ACC112 (cell line): ENCODE data around the gene SBNO2.
"Not testable (repeated sequence)": the region's sequence is repeated elsewhere in the genome, so short reads cannot be mapped to it uniquely, and the experiment has no call there.

Experiments
- H2AFZ ChIP-seq: fragments of 200-600 bp; sonication (generic); one replicate; pipeline ENCODE4 v1.6.0; 2017; ENCODE audit warnings: antibody characterized with exemption, low read length; ENCODE audit not compliant: unreplicated experiment
- H3K27ac ChIP-seq: fragments of 200-600 bp; sonication (generic); 2 replicates; pipeline ENCODE4 v1.5.1; 2014; ENCODE audit warnings: low read depth, mild to moderate bottlenecking, antibody characterized with exemption, low read length, moderate library complexity
- H3K27me3 ChIP-seq: fragments of 200-600 bp; sonication (generic); 2 replicates; pipeline ENCODE4 v1.6.1; 2014; ENCODE audit warnings: mild to moderate bottlenecking, antibody characterized with exemption, low read length, moderate library complexity, mixed read lengths; ENCODE audit not compliant: insufficient read depth
- H3K36me3 ChIP-seq: fragments of 200-600 bp; sonication (generic); 2 replicates; pipeline ENCODE4 v1.6.1; 2016; ENCODE audit warnings: mild to moderate bottlenecking, antibody characterized with exemption, low read length, moderate library complexity, mixed read lengths; ENCODE audit not compliant: insufficient read depth
- H3K4me1 ChIP-seq: fragments of 200-600 bp; sonication (generic); one replicate; pipeline ENCODE4 v1.6.1; 2016; ENCODE audit warnings: low read length, mixed read lengths; ENCODE audit not compliant: insufficient read depth, unreplicated experiment, control insufficient read depth
- H3K4me3 ChIP-seq: fragments of 200-600 bp; sonication (generic); 2 replicates; pipeline ENCODE4 v1.5.1; 2014; ENCODE audit warnings: mild to moderate bottlenecking, low read depth, low read length
- H3K79me2 ChIP-seq: fragments of 200-600 bp; sonication (generic); one replicate; pipeline ENCODE4 v1.6.0; 2016; ENCODE audit warnings: low read length; ENCODE audit not compliant: control insufficient read depth, unreplicated experiment, insufficient read depth

The SBNO2 gene

GRCh38 chr19:1217366-1217765 lies 43.3 kb upstream of the SBNO2 start:
- peaks cover 22% of the 10 kb centered on the region for H3K79me2 ChIP-seq
- no peak overlapping the region for H2AFZ ChIP-seq
- H3K27ac ChIP-seq: no peak overlapping the region
- no peaks in the 10 kb centered on the region for H3K36me3 ChIP-seq
- no peaks in the 10 kb centered on the region for H3K27me3 ChIP-seq
- peaks cover 5% of the 10 kb centered on the region for H3K4me1 ChIP-seq
- no peak overlapping the region for H3K4me3 ChIP-seq

GRCh38 chr19:1216756-1217155 lies 42.7 kb upstream of the SBNO2 start:
- Histone ChIP-seq H3K4me3 (no peak overlapping the region), H3K36me3 (no peaks in the 10 kb centered on the region), H2AFZ (no peak overlapping the region), H3K79me2 (peaks cover 25% of the 10 kb centered on the region), H3K27ac (no peak overlapping the region), H3K4me1 (peaks cover 5% of the 10 kb centered on the region), H3K27me3 (no peaks in the 10 kb centered on the region)

GRCh38 chr19:1214862-1215731 lies 41.0 kb upstream of the SBNO2 start:
- Histone ChIP-seq H3K27ac (no peak overlapping the region), H3K4me3 (no peak overlapping the region), H3K79me2 (peaks cover 33% of the 10 kb centered on the region), H2AFZ (no peak overlapping the region), H3K36me3 (no peaks in the 10 kb centered on the region), H3K4me1 (peaks cover 5% of the 10 kb centered on the region), H3K27me3 (no peaks in the 10 kb centered on the region)

- Histone ChIP-seq H2AFZ (no peak overlapping the region), H3K4me3 (no peak overlapping the region), H3K27me3 (no peaks in the 10 kb centered on the region), H3K79me2 (peaks cover 40% of the 10 kb centered on the region), H3K4me1 (peaks cover 5% of the 10 kb centered on the region), H3K36me3 (no peaks in the 10 kb centered on the region), H3K27ac (no peak overlapping the region)
Measured at GRCh38 chr19:1214299-1214861, 40.3 kb upstream of the SBNO2 start.

GRCh38 chr19:1213391-1214286 lies 39.6 kb upstream of the SBNO2 start:
- no peak overlapping the region for H3K4me3 ChIP-seq
- no peaks in the 10 kb centered on the region for H3K27me3 ChIP-seq
- H3K79me2 ChIP-seq: peaks cover 44% of the 10 kb centered on the region
- no peak overlapping the region for H2AFZ ChIP-seq
- H3K4me1 ChIP-seq: peaks cover 5% of the 10 kb centered on the region
- no peaks in the 10 kb centered on the region for H3K36me3 ChIP-seq
- H3K27ac ChIP-seq: no peak overlapping the region

- Histone ChIP-seq H3K27ac (no peak overlapping the region), H3K79me2 (peaks cover 43% of the 10 kb centered on the region), H3K4me1 (peaks cover 5% of the 10 kb centered on the region), H3K4me3 (no peak overlapping the region), H2AFZ (no peak overlapping the region), H3K36me3 (no peaks in the 10 kb centered on the region), H3K27me3 (no peaks in the 10 kb centered on the region)
Measured at GRCh38 chr19:1211494-1212234, 37.6 kb upstream of the SBNO2 start.

GRCh38 chr19:1210227-1210538 lies 36.1 kb upstream of the SBNO2 start:
- no peaks in the 10 kb centered on the region for H3K27me3 ChIP-seq
- no peak overlapping the region for H2AFZ ChIP-seq
- H3K4me3 ChIP-seq: no peak overlapping the region
- H3K4me1 ChIP-seq: peaks cover 3% of the 10 kb centered on the region
- H3K36me3 ChIP-seq: no peaks in the 10 kb centered on the region
- H3K79me2 ChIP-seq: peaks cover 49% of the 10 kb centered on the region
- H3K27ac ChIP-seq: no peak overlapping the region

- H3K4me1 ChIP-seq, H3K36me3 ChIP-seq, H3K4me3 ChIP-seq, H2AFZ ChIP-seq, H3K27me3 ChIP-seq, H3K27ac ChIP-seq: not testable (repeated sequence)
- H3K79me2 ChIP-seq: peaks cover 39% of the 10 kb centered on the region
Measured at GRCh38 chr19:1208830-1209229, 34.8 kb upstream of the SBNO2 start.

GRCh38 chr19:1206864-1207450 lies 32.9 kb upstream of the SBNO2 start:
- no peak overlapping the region for H2AFZ ChIP-seq
- H3K4me3 ChIP-seq: peak overlapping the region; percentile 94
- H3K79me2 ChIP-seq: peaks cover 34% of the 10 kb centered on the region
- H3K36me3 ChIP-seq: no peaks in the 10 kb centered on the region
- H3K27me3 ChIP-seq: no peaks in the 10 kb centered on the region
- peak overlapping the region; percentile 19; the same call in 1 of the 2 replicates for H3K27ac ChIP-seq
- H3K4me1 ChIP-seq: peaks cover 3% of the 10 kb centered on the region
